ENCODE measurements around the gene GNAT2. TPM values are rescaled to one million over a fixed set of nuclear protein-coding genes. Genes with fewer than 3 reads are reported as not detected.

The GNAT2 gene
- total and polyA plus RNA-seq, 10 of the 15 experiments (the other 5 are each of a cell fraction or from before 2014, with no cell fraction given), result 0.08 to 1.3 (median 0.41) TPM

DNA sequence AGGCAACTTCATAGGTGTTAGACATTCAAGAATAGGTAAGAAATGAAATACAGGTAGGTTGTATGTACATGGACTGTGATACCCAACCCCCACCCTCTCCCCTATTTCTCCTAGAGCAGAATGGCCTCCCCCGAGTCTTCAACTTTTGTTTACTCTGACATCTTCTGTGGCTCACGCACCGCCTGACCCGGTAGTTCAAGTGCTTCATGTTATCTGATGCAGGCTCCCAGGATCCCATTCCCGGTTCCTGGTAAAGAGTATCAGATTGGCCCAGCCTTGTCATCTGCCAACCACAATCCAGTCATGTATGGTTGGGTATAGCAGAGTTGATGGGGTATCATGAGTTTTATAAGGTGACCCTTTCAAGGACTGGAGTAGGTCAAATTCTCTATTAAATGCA lies 61.9 kb downstream of the GNAT2 start (continued):
- TF ChIP-seq, protein P1, sequence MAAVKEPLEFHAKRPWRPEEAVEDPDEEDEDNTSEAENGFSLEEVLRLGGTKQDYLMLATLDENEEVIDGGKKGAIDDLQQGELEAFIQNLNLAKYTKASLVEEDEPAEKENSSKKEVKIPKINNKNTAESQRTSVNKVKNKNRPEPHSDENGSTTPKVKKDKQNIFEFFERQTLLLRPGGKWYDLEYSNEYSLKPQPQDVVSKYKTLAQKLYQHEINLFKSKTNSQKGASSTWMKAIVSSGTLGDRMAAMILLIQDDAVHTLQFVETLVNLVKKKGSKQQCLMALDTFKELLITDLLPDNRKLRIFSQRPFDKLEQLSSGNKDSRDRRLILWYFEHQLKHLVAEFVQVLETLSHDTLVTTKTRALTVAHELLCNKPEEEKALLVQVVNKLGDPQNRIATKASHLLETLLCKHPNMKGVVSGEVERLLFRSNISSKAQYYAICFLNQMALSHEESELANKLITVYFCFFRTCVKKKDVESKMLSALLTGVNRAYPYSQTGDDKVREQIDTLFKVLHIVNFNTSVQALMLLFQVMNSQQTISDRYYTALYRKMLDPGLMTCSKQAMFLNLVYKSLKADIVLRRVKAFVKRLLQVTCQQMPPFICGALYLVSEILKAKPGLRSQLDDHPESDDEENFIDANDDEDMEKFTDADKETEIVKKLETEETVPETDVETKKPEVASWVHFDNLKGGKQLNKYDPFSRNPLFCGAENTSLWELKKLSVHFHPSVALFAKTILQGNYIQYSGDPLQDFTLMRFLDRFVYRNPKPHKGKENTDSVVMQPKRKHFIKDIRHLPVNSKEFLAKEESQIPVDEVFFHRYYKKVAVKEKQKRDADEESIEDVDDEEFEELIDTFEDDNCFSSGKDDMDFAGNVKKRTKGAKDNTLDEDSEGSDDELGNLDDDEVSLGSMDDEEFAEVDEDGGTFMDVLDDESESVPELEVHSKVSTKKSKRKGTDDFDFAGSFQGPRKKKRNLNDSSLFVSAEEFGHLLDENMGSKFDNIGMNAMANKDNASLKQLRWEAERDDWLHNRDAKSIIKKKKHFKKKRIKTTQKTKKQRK (IDR thresholded peaks at IDR 0.05; ENCODE audit: low read depth, low read length), result no peak
- TF ChIP-seq NRF1 (conservative IDR thresholded peaks at IDR 0.05; ENCODE audit: low read depth, low read length), result no peak
- TF ChIP-seq RBBP5 (conservative IDR thresholded peaks at IDR 0.05), result no peak
- no peak for TF ChIP-seq STAT1 (conservative IDR thresholded peaks at IDR 0.05)

DNA sequence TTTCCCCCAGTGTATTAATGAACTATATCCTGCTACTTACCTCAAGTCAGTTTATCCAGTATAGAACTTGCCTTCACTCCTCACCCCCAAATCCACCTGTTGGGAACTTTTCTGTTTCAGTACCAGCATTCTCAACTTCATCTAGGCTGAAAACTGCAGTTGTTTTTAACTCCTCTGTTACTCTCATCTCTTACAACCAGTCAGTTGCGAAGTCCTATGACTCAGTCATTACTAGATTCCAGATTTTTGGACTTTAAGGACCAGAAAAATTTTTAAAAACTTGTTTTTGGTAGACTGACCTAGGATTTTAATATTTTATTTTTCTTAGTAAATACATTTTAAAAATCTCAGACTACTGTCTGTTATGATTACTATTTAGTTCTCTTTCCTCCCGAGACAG lies 62.9 kb downstream of the GNAT2 start:
- Histone ChIP-seq H3K4me2 (ENCODE audit: control insufficient read depth, insufficient read depth) (no peak overlapping the region), H3K4me1 (ENCODE audit: control insufficient read depth, insufficient read depth, low read length) (peaks cover 4% of the 10 kb centered on the region; the same call in 1 of the 2 replicates), H3K9ac (ENCODE audit: control insufficient read depth, insufficient read depth, low read length) (no peak overlapping the region), H4K20me1 (ENCODE audit: control insufficient read depth, insufficient read depth) (no peaks in the 10 kb centered on the region), H3K4me3 (no peak overlapping the region), H3K27ac (ENCODE audit: control insufficient read depth, insufficient read depth) (no peak overlapping the region), H3K9me3 (replicated peaks; ENCODE audit: control insufficient read depth, insufficient read depth, low read length) (no peaks in the 10 kb centered on the region), H3K27me3 (replicated peaks in 1 of 2; ENCODE audit: control insufficient read depth in 2 of 2, insufficient read depth in 2 of 2, low read length in 1 of 2) (no peaks in the 10 kb centered on the region), H3K79me2 (ENCODE audit: control insufficient read depth, insufficient read depth, low read length) (peaks cover 87% of the 10 kb centered on the region), H2AFZ (ENCODE audit: control insufficient read depth, low read depth, low read length) (no peak overlapping the region), H3K36me3 (ENCODE audit: control insufficient read depth in 2 of 2, insufficient read depth in 2 of 2, low read length in 1 of 2) (no peaks in the 10 kb centered on the region; a peak in 1 of 4 replicates)
- ATAC-seq, result no peak
- BruUV-seq (replicated peaks), result no TSS peak
- ChIA-PET CTCF (no interaction called here), RAD21 (ENCODE audit: unreplicated experiment) (no interaction called here), POLR2A (no interaction called here), SMC1A (ENCODE audit: uncharacterized antibody, unreplicated experiment) (no interaction called here)
- in situ Hi-C loops (cut with MboI) (no loop called here), intact Hi-C loops (cut with micrococcal nuclease; ENCODE audit: unreplicated experiment) (no loop called here)
- no peak for DNase-seq (ENCODE audit: low read depth, low spot score)
- no peak for FAIRE-seq
- TF ChIP-seq, protein P2, sequence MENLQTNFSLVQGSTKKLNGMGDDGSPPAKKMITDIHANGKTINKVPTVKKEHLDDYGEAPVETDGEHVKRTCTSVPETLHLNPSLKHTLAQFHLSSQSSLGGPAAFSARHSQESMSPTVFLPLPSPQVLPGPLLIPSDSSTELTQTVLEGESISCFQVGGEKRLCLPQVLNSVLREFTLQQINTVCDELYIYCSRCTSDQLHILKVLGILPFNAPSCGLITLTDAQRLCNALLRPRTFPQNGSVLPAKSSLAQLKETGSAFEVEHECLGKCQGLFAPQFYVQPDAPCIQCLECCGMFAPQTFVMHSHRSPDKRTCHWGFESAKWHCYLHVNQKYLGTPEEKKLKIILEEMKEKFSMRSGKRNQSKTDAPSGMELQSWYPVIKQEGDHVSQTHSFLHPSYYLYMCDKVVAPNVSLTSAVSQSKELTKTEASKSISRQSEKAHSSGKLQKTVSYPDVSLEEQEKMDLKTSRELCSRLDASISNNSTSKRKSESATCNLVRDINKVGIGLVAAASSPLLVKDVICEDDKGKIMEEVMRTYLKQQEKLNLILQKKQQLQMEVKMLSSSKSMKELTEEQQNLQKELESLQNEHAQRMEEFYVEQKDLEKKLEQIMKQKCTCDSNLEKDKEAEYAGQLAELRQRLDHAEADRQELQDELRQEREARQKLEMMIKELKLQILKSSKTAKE (IDR thresholded peaks at IDR 0.05; ENCODE audit: low read depth, poor library complexity, severe bottlenecking), result no peak
- TF ChIP-seq CBX3 (IDR thresholded peaks at IDR 0.05; ENCODE audit: borderline replicate concordance, low read depth), result no peak
- TF ChIP-seq, protein P3, sequence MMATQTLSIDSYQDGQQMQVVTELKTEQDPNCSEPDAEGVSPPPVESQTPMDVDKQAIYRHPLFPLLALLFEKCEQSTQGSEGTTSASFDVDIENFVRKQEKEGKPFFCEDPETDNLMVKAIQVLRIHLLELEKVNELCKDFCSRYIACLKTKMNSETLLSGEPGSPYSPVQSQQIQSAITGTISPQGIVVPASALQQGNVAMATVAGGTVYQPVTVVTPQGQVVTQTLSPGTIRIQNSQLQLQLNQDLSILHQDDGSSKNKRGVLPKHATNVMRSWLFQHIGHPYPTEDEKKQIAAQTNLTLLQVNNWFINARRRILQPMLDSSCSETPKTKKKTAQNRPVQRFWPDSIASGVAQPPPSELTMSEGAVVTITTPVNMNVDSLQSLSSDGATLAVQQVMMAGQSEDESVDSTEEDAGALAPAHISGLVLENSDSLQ (IDR thresholded peaks at IDR 0.05), result no peak
- WGBS (ENCODE audit: insufficient coverage, insufficient replicate concordance, low lambda C conversion rate, missing lambda C conversion rate), result 95% methylated on average over 2 of the region's 2 CpGs

MicroRNAs encoded within 50 kb of the gene (microRNA counts, 767-probe panel; counts per million panel counts)
- 2,913 counts per million, percentile 87 among the panel's probes with 10 or more counts for microRNA hsa-miR-197-3p

Small RNAs within 50 kb of the gene (small RNA-seq; reads per million reads assigned to genes)
- gene RNU6V, result not detected

Other genes starting within 250 kb of the GNAT2 start
Only the 7 nearest of the 15 such genes appear.
- gene GPR61, start 79.7 kb downstream of the GNAT2 start, total RNA-seq (2014; rRNA removed), result 0.44 TPM in 1 of 2 replicates, not detected in the other
- 0.31 and 0.32 TPM in 2 replicates for gene GPR61, start 79.7 kb downstream of the GNAT2 start, total RNA-seq (2014; rRNA removed; fragmentation: Illumina TruSeq; extraction: Trizol)
- 0.38 TPM in 1 of 2 replicates, not detected in the other for gene GPR61, start 79.7 kb downstream of the GNAT2 start, total RNA-seq (2021)
- 0.23 and 0.53 TPM in 2 replicates for gene GPR61, start 79.7 kb downstream of the GNAT2 start, polyA plus RNA-seq (2011; rRNA removed)
- gene GPR61, start 79.7 kb downstream of the GNAT2 start, polyA plus RNA-seq (2014; fragmentation: Illumina TruSeq; extraction: Trizol), result 0.21 TPM in 1 of 2 replicates, not detected in the other
- gene GPR61, start 79.7 kb downstream of the GNAT2 start, polyA plus RNA-seq (2014; fragmentation: Nextera tagmentation; extraction: Ambion mirVana), result 1 to 10 TPM in 1 of 2 experiments, under 1 TPM in 1; 0.19 to 1.1 TPM
- gene GPR61, start 79.7 kb downstream of the GNAT2 start, polyA plus RNA-seq (2014; rRNA removed), result not detected in 2 replicates
- gene GPR61, start 79.7 kb downstream of the GNAT2 start, polyA plus RNA-seq (2016; fragmentation: Nextera tagmentation; extraction: Ambion mirVana), result under 1 TPM; 0.47 to 0.84 TPM
- 8.0 and 9.9 TPM in 2 replicates for gene GNAI3, start 71.0 kb downstream of the GNAT2 start, total RNA-seq (2014; rRNA removed)
- 9.7 and 9.8 TPM in 2 replicates for gene GNAI3, start 71.0 kb downstream of the GNAT2 start, total RNA-seq (2014; rRNA removed; fragmentation: Illumina TruSeq; extraction: Trizol)
- 7.3 and 7.7 TPM in 2 replicates for gene GNAI3, start 71.0 kb downstream of the GNAT2 start, total RNA-seq (2021)
- 9.4 and 15.3 TPM in 2 replicates for gene GNAI3, start 71.0 kb downstream of the GNAT2 start, polyA plus RNA-seq (2011; rRNA removed)
- gene GNAI3, start 71.0 kb downstream of the GNAT2 start, polyA plus RNA-seq (2014; fragmentation: Illumina TruSeq; extraction: Trizol), result 7.9 and 9.6 TPM in 2 replicates
- 1 to 10 TPM; 6.2 TPM for gene GNAI3, start 71.0 kb downstream of the GNAT2 start, polyA plus RNA-seq (2014; fragmentation: Nextera tagmentation; extraction: Ambion mirVana)
- 4.7 and 5.9 TPM in 2 replicates for gene GNAI3, start 71.0 kb downstream of the GNAT2 start, polyA plus RNA-seq (2014; rRNA removed)
- gene GNAI3, start 71.0 kb downstream of the GNAT2 start, polyA plus RNA-seq (2016; fragmentation: Nextera tagmentation; extraction: Ambion mirVana), result 10 to 100 TPM; 12.0 to 13.8 TPM
- gene AMPD2, start 221 bp upstream of the GNAT2 start, total RNA-seq (2014; rRNA removed), result 43.4 and 49.9 TPM in 2 replicates
- 19.0 and 19.5 TPM in 2 replicates for gene AMPD2, start 221 bp upstream of the GNAT2 start, total RNA-seq (2014; rRNA removed; fragmentation: Illumina TruSeq; extraction: Trizol)
- 66.5 and 75.9 TPM in 2 replicates for gene AMPD2, start 221 bp upstream of the GNAT2 start, total RNA-seq (2021)
- 9.9 and 30.0 TPM in 2 replicates for gene AMPD2, start 221 bp upstream of the GNAT2 start, polyA plus RNA-seq (2011; rRNA removed)
- gene AMPD2, start 221 bp upstream of the GNAT2 start, polyA plus RNA-seq (2014; fragmentation: Illumina TruSeq; extraction: Trizol), result 11.8 and 30.9 TPM in 2 replicates
- gene AMPD2, start 221 bp upstream of the GNAT2 start, polyA plus RNA-seq (2014; fragmentation: Nextera tagmentation; extraction: Ambion mirVana), result 1 to 10 TPM; 2.0 to 3.0 TPM
- 40.9 and 44.4 TPM in 2 replicates for gene AMPD2, start 221 bp upstream of the GNAT2 start, polyA plus RNA-seq (2014; rRNA removed)
- 10 to 100 TPM; 31.8 to 33.1 TPM for gene AMPD2, start 221 bp upstream of the GNAT2 start, polyA plus RNA-seq (2016; fragmentation: Nextera tagmentation; extraction: Ambion mirVana)
- 14.3 and 15.1 TPM in 2 replicates for gene GSTM4, start 36.5 kb upstream of the GNAT2 start, total RNA-seq (2014; rRNA removed)
- gene GSTM4, start 36.5 kb upstream of the GNAT2 start, total RNA-seq (2014; rRNA removed; fragmentation: Illumina TruSeq; extraction: Trizol), result 13.6 and 14.5 TPM in 2 replicates
- 20.4 and 21.4 TPM in 2 replicates for gene GSTM4, start 36.5 kb upstream of the GNAT2 start, total RNA-seq (2021)
- gene GSTM4, start 36.5 kb upstream of the GNAT2 start, polyA plus RNA-seq (2011; rRNA removed), result 23.0 and 37.2 TPM in 2 replicates
- gene GSTM4, start 36.5 kb upstream of the GNAT2 start, polyA plus RNA-seq (2014; fragmentation: Illumina TruSeq; extraction: Trizol), result 25.8 and 31.7 TPM in 2 replicates
- gene GSTM4, start 36.5 kb upstream of the GNAT2 start, polyA plus RNA-seq (2014; fragmentation: Nextera tagmentation; extraction: Ambion mirVana), result 10 to 100 TPM; 16.9 to 17.0 TPM
- 25.3 and 26.8 TPM in 2 replicates for gene GSTM4, start 36.5 kb upstream of the GNAT2 start, polyA plus RNA-seq (2014; rRNA removed)
- 10 to 100 TPM; 25.6 to 27.7 TPM for gene GSTM4, start 36.5 kb upstream of the GNAT2 start, polyA plus RNA-seq (2016; fragmentation: Nextera tagmentation; extraction: Ambion mirVana)
- gene GSTM2, start 48.4 kb upstream of the GNAT2 start, total RNA-seq (2014; rRNA removed), result 10.5 and 11.4 TPM in 2 replicates
- gene GSTM2, start 48.4 kb upstream of the GNAT2 start, total RNA-seq (2014; rRNA removed; fragmentation: Illumina TruSeq; extraction: Trizol), result 9.9 and 13.5 TPM in 2 replicates
- 21.6 and 23.3 TPM in 2 replicates for gene GSTM2, start 48.4 kb upstream of the GNAT2 start, total RNA-seq (2021)
- 4.8 and 8.3 TPM in 2 replicates for gene GSTM2, start 48.4 kb upstream of the GNAT2 start, polyA plus RNA-seq (2011; rRNA removed)
- 31.8 and 32.0 TPM in 2 replicates for gene GSTM2, start 48.4 kb upstream of the GNAT2 start, polyA plus RNA-seq (2014; fragmentation: Illumina TruSeq; extraction: Trizol)
- gene GSTM2, start 48.4 kb upstream of the GNAT2 start, polyA plus RNA-seq (2014; fragmentation: Nextera tagmentation; extraction: Ambion mirVana), result 10 to 100 TPM; 29.6 to 30.4 TPM
- gene GSTM2, start 48.4 kb upstream of the GNAT2 start, polyA plus RNA-seq (2014; rRNA removed), result 28.1 and 32.3 TPM in 2 replicates
- 10 to 100 TPM; 12.7 to 17.1 TPM for gene GSTM2, start 48.4 kb upstream of the GNAT2 start, polyA plus RNA-seq (2016; fragmentation: Nextera tagmentation; extraction: Ambion mirVana)
- gene GSTM1, start 68.2 kb upstream of the GNAT2 start, total RNA-seq (2014; rRNA removed), result 16.0 and 16.6 TPM in 2 replicates
- 21.3 and 21.4 TPM in 2 replicates for gene GSTM1, start 68.2 kb upstream of the GNAT2 start, total RNA-seq (2014; rRNA removed; fragmentation: Illumina TruSeq; extraction: Trizol)
- gene GSTM1, start 68.2 kb upstream of the GNAT2 start, total RNA-seq (2021), result 32.4 and 33.5 TPM in 2 replicates
- 21.0 and 38.6 TPM in 2 replicates for gene GSTM1, start 68.2 kb upstream of the GNAT2 start, polyA plus RNA-seq (2011; rRNA removed)
- 40.9 and 60.1 TPM in 2 replicates for gene GSTM1, start 68.2 kb upstream of the GNAT2 start, polyA plus RNA-seq (2014; fragmentation: Illumina TruSeq; extraction: Trizol)
- 10 to 100 TPM; 66.7 to 75.6 TPM for gene GSTM1, start 68.2 kb upstream of the GNAT2 start, polyA plus RNA-seq (2014; fragmentation: Nextera tagmentation; extraction: Ambion mirVana)
- 36.6 and 39.1 TPM in 2 replicates for gene GSTM1, start 68.2 kb upstream of the GNAT2 start, polyA plus RNA-seq (2014; rRNA removed)
- 10 to 100 TPM; 54.1 to 56.6 TPM for gene GSTM1, start 68.2 kb upstream of the GNAT2 start, polyA plus RNA-seq (2016; fragmentation: Nextera tagmentation; extraction: Ambion mirVana)
- gene GSTM5, start 92.6 kb upstream of the GNAT2 start, total RNA-seq (2014; rRNA removed), result 0.28 TPM in 1 of 2 replicates, not detected in the other
- gene GSTM5, start 92.6 kb upstream of the GNAT2 start, total RNA-seq (2014; rRNA removed; fragmentation: Illumina TruSeq; extraction: Trizol), result 0.13 and 0.18 TPM in 2 replicates
- gene GSTM5, start 92.6 kb upstream of the GNAT2 start, total RNA-seq (2021), result 0.26 and 0.40 TPM in 2 replicates
- gene GSTM5, start 92.6 kb upstream of the GNAT2 start, polyA plus RNA-seq (2011; rRNA removed), result 0.10 and 0.23 TPM in 2 replicates
- 0.34 and 0.92 TPM in 2 replicates for gene GSTM5, start 92.6 kb upstream of the GNAT2 start, polyA plus RNA-seq (2014; fragmentation: Illumina TruSeq; extraction: Trizol)
- under 1 TPM; 0.24 to 0.32 TPM for gene GSTM5, start 92.6 kb upstream of the GNAT2 start, polyA plus RNA-seq (2014; fragmentation: Nextera tagmentation; extraction: Ambion mirVana)
- gene GSTM5, start 92.6 kb upstream of the GNAT2 start, polyA plus RNA-seq (2014; rRNA removed), result 0.19 and 0.27 TPM in 2 replicates
- gene GSTM5, start 92.6 kb upstream of the GNAT2 start, polyA plus RNA-seq (2016; fragmentation: Nextera tagmentation; extraction: Ambion mirVana), result under 1 TPM in 1 of 2 experiments, not detected in 1; 0.37 TPM

Data from GM12878 (cell line).